Hepatic stellate cell (primary cell): ENCODE results near the gene MTCL1.

ENCODE experiments used
- DNase-seq: peaks from one replicate; pipeline ENCODE4 v3.0.0; 2011; ENCODE audit warnings: low spot score

MTCL1 gene

DNA sequence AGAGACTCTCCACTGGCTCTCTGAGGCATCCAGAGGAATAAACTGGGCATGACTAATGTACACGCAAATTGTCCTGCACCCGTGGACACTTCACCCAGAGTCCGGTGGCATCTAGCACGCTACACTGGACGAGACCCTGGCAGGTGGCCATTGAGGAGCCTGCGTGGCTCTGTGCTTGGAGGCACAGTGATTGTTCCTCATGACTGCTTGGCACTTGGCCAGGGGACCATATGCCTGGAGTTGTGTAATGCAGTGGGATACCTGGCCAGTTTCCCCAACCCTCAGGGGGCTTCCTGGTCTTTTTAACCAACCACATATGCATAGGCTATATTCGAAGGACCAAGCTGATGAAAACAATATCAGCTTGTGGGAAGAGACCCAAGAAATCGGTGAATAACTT, 66.6 kb downstream of the MTCL1 start:
- DNase-seq = no peak

DNA sequence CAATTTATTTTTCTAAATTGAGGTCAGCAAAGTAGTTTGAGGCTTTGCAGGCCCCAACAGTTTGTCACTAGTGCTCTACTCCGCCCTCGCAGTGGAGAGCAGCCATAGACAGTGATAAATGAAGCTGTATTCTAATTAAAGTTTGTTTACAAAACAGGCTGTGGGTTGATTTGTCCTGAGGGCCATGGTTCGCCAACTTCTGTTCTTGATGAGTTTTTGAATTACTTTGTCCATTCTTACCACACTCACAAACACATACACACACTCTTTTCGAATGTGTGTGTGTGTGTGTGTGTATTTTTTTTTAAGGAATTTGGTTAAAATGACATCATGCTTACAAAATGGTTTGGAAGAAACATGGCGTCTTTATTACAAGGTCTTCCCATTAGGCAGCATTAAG, 68.6 kb downstream of the MTCL1 start:
- DNase-seq = no peak

DNA sequence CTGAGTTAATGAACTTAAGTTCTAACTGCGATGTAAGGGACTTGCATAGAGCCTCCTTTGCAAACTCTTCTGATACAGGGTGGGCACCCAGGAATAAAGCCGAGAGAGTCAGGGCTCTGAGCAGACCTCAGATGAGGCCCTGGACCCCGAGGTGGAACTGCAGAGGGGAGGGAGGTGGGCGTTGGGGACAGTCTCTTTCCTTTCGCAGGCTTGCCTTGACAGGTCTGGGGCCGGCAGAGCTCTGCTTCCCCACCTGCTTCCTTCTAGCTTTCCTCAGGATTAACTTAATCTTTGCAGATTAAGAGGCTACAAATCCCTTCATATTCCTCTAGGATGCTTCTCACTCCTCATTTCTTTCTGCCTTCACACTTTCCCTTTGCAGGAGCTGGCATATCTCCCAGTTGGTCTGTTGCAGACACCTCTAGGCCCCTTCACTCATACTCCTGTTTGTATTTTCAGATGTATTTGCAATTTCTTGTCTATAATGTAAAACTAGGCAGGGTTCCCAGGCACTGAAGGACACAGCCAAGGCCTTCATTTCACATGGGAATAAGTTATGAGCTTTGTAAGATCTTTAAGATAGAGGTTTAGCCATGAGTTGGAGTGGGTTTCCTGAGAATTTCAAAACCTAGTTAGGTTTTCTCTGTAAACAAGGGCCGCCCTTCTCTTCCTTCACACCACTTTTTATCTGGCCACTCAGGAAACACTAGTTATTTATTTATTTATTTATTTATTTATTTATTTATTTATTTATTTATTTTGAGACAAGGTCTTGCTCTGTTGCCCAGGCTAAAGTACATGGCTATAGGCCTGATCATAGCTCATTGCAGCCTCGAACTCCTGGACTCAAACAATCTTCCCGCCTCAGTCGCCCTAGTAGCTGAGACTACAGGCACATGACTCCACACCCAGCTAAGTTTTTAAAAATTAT, 70.9 kb downstream of the MTCL1 start:
- DNase-seq = no peak

DNA sequence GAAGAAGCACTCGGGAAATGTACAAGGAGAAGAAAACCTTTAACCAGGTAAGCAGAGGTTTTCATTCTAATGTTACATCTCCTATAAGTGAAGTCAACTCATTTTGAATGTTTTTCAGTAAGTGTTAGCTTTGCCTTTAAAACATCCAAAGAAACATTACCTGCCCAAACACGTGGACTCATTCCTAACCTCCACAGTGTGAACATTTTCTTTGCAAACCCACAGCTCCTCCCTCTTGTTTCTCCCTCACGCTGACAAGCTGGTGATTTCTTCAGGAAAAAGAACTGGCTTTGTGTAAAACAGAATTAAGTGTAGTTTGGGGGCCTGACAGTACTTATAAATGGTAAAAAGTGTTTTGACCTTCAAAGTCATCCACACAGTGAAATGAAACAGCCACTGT, 72.5 kb downstream of the MTCL1 start:
- no peak for DNase-seq

DNA sequence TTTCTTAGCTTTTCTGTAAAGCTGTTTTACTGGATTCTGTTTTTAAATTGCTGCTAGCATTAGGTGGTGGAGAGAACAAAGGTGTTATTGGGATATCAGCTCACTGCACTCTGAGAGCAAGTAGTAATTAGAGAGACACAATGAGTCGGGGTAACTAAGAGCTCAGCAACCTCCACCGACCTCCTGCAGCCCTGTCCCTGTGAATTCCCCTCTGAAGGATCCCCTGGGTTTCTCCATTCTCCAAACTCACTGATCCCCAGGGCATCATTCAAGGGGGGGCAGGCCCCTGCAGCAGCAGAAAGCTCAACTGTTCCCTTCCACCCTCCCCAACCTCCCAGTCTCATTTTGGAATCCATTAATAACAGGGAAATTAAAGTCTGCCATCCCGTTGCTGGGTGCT, 73.0 kb downstream of the MTCL1 start:
- no peak for DNase-seq

DNA sequence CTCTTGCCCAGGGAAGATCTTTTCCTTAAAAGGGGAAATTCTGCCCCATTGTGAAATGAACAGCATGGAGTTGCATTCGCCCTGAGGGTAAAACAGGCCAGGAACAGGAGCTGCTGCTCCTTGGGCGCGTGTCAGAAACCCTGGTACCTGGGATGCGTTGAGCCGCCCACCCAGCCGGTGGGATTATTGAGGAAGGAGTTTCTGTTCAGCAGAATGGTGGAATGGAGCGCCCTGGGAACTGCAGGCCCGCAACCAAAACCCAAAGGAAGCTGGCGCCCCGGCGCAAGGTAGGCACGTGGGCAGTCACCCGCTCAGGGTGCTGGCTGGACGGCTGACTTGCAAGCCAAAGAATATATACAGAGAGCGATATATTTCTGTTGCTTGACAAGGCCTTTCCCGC, 73.5 kb downstream of the MTCL1 start:
- no peak for DNase-seq

DNA sequence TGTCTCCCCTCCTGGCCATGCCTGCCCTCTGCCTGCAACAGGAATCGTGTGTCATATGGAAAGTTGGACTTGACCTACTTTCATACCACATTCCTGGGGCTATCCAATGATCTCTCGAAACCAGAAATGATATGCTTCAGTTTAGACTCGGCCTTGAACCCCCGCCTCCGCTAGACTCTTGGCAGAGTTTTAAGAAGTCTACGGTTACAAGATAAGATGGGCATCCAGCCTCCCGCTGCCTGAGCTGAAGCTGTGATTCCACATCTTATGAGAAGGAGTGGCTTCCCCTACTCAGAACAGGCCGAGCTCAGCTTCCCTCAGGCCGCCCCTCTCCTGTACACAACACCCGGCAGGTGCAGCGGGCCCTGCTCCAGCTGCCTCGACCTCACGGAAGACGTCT, 73.9 kb downstream of the MTCL1 start:
- DNase-seq = no peak

DNA sequence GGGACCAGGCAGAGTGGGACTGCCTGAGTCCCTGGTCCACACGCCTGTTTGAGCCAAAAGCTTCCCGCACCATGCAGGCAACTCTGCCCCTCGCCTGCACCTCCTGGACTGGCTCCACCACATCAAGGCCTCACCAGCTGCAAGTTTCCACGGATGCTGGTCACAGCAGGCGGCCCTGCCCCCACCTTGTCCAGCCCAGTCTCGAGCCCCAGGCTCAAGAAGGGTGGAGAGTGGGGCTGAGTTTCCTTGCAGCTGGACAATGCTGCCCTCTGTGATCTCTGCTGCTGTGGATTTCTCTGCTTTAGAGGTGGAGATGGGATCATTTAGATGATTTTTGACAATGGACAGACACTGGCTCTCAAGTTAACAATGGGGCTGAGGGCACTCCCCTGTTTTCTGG, 74.9 kb downstream of the MTCL1 start:
- no peak for DNase-seq

DNA sequence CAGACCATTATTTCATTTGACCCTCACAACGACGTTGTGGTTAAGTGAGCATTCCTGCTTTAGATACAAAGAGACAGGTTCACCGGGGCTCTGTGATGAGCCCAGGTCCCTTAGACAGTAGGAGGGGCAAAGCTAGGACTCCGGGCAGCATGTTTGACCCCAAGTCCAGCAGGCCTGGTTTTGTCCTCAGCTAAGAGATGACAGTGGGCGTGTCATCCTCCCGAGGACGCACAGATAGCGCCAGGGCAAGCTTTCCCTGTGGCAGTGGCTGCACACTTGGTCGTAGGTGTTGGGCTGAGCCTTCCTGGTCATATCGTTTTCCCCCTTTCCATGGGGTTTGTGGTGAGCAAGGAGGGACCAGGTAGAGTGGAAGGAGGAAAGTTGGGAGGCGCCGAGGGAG, 76.3 kb downstream of the MTCL1 start:
- no peak for DNase-seq

DNA sequence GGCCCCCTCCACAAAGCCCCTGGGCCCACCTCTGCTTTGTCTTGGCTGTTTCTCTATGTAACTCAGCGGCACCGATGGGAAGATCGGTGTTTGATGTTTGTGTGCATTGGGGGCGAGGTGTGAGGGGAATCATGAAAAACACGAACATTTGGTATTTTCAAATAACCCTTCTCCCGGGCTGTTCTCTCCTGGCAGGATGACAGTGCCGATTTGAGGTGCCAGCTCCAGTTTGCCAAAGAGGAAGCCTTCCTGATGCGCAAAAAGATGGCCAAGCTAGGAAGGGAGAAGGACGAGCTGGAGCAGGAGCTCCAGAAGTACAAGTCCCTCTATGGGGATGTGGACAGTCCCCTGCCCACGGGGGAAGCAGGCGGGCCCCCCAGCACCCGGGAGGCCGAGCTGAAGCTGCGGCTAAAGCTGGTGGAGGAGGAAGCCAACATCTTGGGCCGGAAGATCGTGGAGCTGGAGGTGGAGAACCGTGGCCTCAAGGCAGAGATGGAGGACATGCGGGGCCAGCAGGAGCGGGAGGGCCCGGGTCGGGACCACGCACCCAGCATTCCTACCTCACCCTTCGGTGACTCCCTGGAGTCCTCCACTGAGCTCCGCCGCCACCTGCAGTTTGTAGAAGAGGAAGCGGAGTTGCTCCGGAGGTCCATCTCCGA, 78.1 kb downstream of the MTCL1 start:
- no peak for DNase-seq

DNA sequence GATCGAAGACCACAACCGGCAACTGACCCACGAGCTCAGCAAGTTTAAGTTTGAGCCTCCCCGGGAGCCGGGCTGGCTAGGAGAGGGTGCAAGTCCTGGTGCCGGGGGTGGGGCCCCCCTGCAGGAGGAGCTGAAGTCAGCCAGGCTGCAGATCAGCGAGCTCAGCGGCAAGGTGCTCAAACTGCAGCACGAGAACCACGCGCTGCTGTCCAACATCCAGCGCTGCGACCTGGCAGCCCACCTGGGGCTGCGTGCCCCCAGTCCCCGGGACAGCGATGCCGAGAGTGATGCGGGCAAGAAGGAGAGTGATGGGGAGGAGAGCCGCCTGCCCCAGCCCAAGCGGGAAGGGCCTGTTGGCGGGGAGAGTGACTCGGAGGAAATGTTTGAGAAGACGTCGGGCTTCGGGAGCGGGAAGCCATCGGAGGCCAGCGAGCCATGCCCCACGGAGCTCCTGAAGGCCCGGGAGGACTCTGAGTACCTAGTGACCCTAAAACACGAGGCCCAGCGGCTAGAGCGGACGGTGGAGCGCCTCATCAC, 78.7 kb downstream of the MTCL1 start:
- DNase-seq = no peak

DNA sequence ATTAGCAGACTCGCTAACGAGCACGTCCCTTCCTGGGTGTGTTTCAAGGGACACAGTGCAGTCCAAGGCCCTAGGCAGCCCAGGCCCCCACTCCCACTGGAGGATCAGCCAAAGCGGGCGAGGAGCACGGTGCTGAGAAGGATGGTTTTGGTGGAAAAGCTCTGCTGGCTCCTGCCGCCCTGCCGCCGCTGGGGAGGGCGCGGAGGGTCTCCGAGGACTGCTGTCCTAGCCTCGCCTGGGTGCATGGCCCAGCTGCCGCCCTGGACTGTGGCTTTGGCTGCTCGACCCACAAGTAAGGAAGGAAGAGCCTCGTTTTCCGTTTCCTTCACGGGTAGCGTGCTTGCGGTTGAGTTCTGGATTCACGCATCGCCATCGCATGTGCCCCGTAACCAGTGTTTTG, 79.9 kb downstream of the MTCL1 start:
- DNase-seq = no peak

DNA sequence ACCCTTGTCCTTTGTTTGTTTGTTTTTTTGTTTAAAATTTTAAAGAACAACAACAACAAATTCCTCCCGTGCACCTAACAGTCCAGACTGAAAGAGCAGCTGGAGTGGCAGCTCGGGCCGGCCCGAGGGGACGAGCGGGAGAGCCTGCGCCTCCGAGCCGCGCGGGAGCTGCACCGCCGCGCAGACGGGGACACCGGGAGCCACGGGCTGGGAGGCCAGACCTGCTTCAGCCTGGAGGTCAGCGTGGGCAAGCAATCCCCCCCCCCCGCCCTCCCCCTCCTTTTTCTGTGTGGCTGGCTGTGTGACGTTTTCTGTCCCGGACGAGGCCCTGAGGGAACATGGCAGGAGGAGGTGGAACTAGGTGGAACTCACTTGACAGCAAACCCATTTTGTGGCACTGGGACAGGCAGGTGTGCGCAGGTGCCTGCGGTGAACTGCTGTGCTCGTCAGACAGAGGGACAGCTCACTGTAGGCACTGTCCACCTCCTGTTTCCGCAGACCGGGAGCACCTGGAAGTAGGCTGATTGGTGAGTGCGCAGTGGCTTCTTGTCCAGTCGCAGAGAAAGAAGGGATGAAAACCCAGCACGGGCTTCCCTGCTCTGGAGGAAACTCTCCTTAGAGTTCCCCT, 80.6 kb downstream of the MTCL1 start:
- no peak for DNase-seq

DNA sequence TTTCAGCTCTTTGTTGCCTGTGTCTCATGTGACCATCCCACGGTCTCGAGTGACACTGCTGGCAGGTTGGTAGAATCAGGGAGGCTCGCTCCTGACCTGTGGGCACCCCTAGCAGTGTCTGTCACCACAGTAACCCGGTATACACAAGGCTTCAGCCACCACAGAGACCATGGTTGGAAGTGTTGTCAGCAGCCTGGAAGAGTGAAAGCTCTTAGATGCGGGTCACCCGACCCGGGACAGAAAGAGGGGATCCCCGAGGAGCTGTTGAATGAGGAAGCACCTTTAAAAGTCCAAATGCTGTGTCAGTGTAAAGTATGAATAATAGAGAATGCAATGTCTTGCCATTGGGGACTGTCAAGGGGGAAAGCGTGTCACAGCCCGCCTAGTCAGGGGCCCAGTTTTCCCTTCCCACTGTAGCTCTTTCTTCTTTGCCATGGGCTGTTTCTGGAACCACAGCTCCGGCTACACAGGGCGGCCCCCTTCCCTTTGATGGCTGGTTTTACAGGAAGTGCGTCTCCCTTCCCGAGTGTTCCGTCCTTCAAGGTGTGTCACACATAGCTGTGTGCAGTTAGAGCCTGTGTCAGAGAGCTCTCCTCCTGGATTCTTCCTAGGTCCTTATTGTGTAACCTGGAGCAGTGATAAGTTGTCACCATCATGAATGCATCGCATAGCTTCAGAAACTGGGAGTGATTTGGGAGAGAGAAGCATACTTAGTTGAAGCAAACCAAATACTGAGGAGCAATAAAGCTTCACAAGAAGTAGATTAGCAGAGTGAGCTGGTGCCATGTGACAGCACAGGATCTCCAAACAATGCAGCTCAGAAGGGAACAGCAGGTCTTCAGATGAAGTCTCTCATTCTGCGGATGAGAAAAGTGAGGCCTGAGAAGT, 81.4 kb downstream of the MTCL1 start:
- no peak for DNase-seq

DNA sequence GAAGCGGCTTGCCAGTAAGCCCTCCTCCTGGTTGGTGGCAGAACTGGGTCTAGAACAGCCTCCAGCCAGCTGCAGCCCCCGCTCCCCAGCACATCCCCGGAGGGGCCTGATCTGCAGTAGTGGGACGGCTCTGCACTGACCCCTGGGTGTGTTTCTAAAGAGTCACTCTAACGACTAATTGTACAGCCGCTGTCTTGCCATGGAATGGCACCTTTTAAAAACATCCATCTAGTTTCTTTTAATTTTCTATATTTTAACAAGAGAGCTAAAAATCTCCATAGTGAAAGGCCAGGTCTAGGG, 82.0 kb downstream of the MTCL1 start:
- no peak for DNase-seq

DNA sequence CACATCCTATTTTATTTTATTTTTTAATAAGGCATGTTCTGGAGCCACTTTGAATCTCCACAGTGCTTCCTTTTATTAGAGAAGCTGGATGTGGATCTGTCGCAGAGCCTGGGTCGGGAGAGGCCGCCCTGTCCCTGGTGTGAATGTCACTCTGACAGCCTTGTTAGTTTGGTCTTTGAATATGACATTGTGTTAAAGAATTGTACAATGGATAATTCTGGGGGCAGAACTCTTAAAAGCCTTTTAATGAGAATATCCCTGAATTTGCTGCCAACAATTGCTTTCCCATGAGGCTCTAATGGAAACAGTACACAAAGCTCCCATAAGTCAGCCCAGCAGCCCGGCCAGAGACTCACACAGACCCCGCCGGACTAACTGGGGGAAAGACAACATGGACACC, 82.4 kb downstream of the MTCL1 start:
- DNase-seq = no peak

DNA sequence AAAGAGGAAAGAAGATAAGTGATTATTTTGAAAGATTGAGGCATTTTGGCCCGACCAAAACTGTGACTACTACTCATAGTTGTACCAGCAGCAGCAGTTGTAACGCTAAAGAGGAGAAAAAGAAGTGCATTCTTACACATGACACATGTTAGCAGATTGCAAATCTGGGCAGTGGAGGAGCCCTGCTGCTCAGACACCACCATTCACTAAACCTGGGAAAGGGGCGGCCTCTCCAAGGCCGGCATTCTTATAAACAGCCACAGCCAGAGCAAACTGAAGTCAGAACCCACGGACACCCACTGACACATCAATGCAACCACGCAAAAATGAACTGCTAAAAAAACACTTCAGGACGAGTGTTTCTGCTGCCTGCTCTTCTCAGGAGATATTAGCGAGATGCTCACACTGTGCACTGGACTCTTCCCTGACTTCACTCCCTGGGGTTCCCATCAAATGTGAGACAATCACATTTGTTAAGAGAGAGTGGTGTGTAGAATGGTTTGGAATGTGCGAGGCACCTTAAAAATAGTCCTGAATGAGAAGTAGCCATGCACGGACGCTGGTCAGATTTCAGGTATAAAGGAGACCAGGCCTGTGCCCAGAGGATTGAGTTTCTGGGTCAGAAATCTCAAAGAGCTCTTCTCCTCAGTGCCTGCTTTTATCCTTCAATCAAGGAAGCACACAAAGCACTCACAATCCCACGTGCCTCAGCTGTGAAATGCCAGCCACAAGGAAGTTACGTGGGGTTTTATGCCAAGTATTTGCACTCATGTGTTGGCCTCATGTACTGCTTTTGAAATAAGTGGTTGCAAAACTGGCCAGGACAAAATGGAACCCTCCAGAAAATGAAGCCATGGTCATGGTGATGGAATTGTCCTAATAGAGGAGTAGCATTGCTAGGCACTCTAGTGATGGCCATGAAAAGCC, 83.4 kb downstream of the MTCL1 start:
- no peak for DNase-seq

DNA sequence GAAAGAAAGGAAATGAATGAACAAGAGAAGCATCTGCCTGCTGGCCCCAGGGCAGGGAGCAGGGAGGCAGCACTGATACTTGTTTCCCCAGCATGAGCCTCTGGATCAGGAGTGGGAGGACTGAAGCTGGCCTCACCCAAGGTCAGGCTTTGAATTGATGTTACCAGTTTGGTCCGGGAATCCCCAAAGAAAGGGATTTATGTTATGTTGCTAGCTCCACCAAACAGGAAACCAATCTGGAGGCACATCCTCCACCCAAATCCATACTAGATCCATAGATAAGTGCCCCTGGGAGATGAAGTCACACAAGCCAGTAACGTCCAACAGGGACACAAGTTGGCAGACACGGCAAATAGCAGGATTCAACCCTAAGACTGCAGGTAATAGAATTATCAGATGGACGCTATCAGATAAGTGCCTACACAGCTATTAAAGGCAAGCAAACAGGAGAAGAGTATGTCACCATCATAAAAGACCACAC, 85.9 kb downstream of the MTCL1 start:
- DNase-seq = no peak

DNA sequence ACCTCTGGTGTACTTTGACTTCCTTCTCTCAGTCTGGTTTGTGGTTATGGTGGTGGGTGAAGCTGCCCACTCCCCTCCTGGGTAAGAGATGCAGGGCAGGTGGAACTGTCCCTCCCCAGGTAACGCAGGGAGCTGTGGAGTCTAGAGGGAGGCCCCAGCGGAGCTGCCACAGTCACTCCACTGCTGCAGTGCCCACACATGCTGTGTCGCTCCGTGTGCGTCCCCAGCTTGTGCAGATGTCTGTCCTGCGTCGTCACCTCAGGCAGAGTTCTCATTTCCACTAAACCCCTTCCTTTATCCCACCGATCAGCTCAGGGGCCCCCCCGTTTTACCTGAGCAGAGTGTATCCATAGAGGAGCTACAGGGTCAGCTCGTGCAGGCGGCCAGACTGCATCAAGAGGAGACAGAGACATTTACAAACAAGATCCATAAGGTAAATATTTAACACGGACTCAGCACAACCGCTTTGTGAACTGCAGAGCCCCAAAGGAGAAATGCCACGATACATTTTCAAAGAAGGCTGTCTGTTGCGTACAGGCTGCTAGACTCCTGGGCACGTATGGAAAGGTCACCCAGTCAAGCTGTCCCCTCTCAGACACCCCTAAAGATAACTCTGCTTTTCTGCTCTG, 87.4 kb downstream of the MTCL1 start:
- DNase-seq = no peak

DNA sequence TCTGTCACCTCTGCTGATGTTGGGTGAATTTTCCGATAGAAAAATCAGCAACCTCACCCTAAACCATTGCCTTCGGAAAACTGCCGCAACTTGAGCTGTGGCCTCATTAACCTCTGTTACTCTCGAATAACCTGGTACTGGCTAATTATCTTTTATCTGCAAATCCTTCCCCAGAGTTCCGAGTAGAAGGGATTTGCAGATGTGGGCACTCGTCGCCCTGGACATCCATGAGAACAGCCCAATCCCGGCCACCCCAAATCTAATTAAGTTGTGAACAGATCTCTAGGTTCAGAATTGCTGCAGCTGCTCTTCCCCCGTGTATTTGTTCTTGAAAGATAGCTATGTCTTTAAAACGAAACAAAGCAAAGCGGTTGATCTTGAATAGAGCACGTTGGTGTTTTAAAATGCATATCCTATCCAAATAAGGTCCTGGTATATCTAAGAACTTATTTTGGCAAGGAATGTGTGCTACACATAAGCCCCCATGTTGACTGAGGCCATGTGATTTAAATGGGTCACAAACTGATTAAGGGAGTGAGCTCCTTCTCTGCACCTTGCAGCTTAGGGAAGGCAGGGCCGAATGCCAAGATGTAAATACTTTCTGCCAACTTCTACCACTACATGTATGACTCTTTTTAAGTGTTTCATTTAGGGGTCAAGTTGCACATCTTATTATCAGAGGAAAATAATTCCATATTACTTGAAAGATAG, 88.2 kb downstream of the MTCL1 start:
- no peak for DNase-seq
